H1 (cell line): Measurements from ENCODE around the gene HTR4.

Experiments
- CTCF ChIP-seq, 3 experiments: IDR thresholded peaks; 1 replicate in 2 of 3; 2 replicates in 1 of 3; pipeline versions ENCODE4 v1.5.1 to v1.6.1; 2011; ENCODE audit warnings: low read length in 3 of 3, mild to moderate bottlenecking in 3 of 3, inconsistent platforms in 2 of 3, low read depth in 1 of 3, moderate library complexity in 1 of 3; ENCODE audit not compliant: insufficient read depth in 1 of 3; ENCODE audit errors: control extremely low read depth in 1 of 3
- EZH2 ChIP-seq: fragments of 200-600 bp; sonication (generic); IDR thresholded peaks from 2 replicates; pipeline ENCODE4 v1.7.1; 2012; ENCODE audit warnings: low read depth, mild to moderate bottlenecking, moderate library complexity, low read length, inconsistent platforms; ENCODE audit not compliant: severe bottlenecking
- GTF2F1 ChIP-seq: IDR thresholded peaks from 2 replicates; pipeline ENCODE4 v1.6.1; 2012; ENCODE audit warnings: low read depth, low read length, improper control_type of control experiment, borderline replicate concordance
- JUN ChIP-seq: IDR thresholded peaks from 2 replicates; pipeline ENCODE4 v1.6.1; 2011; ENCODE audit warnings: low read depth, mild to moderate bottlenecking, improper control_type of control experiment, low read length
- MAFK ChIP-seq: IDR thresholded peaks from 2 replicates; pipeline ENCODE4 v1.6.1; 2012; ENCODE audit warnings: low read depth, mild to moderate bottlenecking, improper control_type of control experiment, low read length
- NANOG ChIP-seq: IDR thresholded peaks from 2 replicates; pipeline ENCODE4 v1.6.1; 2011; ENCODE audit warnings: low read length, low read depth, mild to moderate bottlenecking, inconsistent platforms; ENCODE audit not compliant: insufficient read depth, poor library complexity, severe bottlenecking
- POLR2AphosphoS5 ChIP-seq: IDR thresholded peaks from 2 replicates; pipeline ENCODE4 v1.6.1; 2011; ENCODE audit warnings: low read depth, low read length
- SP1 ChIP-seq: IDR thresholded peaks from 2 replicates; pipeline ENCODE4 v1.6.1; 2011; ENCODE audit warnings: low read depth, low read length
- YY1 ChIP-seq: IDR thresholded peaks from 2 replicates; pipeline ENCODE4 v1.6.1; 2011; ENCODE audit warnings: low read depth, mild to moderate bottlenecking, low read length
- ZNF274 ChIP-seq: IDR thresholded peaks from 2 replicates; pipeline ENCODE4 v1.7.0; 2012; ENCODE audit warnings: low read length, borderline replicate concordance; ENCODE audit errors: extremely low read depth

- TF ChIP-seq EZH2, result no peak
- TF ChIP-seq CTCF (IDR thresholded peaks at IDR 0.05; ENCODE audit: control extremely low read depth in 1 of 3, insufficient read depth in 1 of 3, low read depth in 1 of 3, low read length in 3 of 3), result no peak
- TF ChIP-seq POLR2AphosphoS5, result no peak
- TF ChIP-seq YY1, result no peak
- TF ChIP-seq NANOG, result no peak
- no peak for TF ChIP-seq SP1
- no peak for TF ChIP-seq MAFK
- no peak for TF ChIP-seq JUN
- TF ChIP-seq GTF2F1, result no peak
- TF ChIP-seq ZNF274, result no peak
These were observed 113.7 kb downstream of the HTR4 start for GRCh38 chr5:148540647-148541046.
